ENCODE measurements around the gene YBX1.
A peak's percentile ranks its signal among the peaks of the same experiment; 100 is the strongest.

The YBX1 gene

GRCh38 chr1:42735056-42735455 lies 52.8 kb downstream of the YBX1 start:
- no peaks in the 10 kb centered on the region for H3K27me3 ChIP-seq (ENCODE audit: insufficient read depth, poor library complexity, severe bottlenecking)
- H3K27ac ChIP-seq (replicated peaks) = no peak overlapping the region
- H3K4me3 ChIP-seq (replicated peaks; ENCODE audit: insufficient read depth, low read length) = no peak overlapping the region
- no peak for DNase-seq (ENCODE audit: low read depth in 1 of 2, low spot score in 1 of 2)
- no peak for TF ChIP-seq REST (IDR thresholded peaks at IDR 0.05; ENCODE audit: insufficient replicate concordance, low read depth)
- TF ChIP-seq GABPA (IDR thresholded peaks at IDR 0.05; ENCODE audit: low read depth) = no peak
- TF ChIP-seq CTCF (IDR thresholded peaks at IDR 0.05; ENCODE audit: insufficient read depth, low read length) = no peak
- no peak for TF ChIP-seq POLR2AphosphoS5 (IDR thresholded peaks at IDR 0.05; ENCODE audit: low read depth)
- TF ChIP-seq SPI1 (IDR thresholded peaks at IDR 0.05; ENCODE audit: borderline replicate concordance, low read depth) = no peak

GRCh38 chr1:42735477-42736105 lies 53.4 kb downstream of the YBX1 start:
- TF ChIP-seq REST (IDR thresholded peaks at IDR 0.05; ENCODE audit: insufficient replicate concordance, low read depth) (no peak), CTCF (IDR thresholded peaks at IDR 0.05; ENCODE audit: insufficient read depth, low read length) (no peak), SPI1 (IDR thresholded peaks at IDR 0.05; ENCODE audit: borderline replicate concordance, low read depth) (no peak), GABPA (IDR thresholded peaks at IDR 0.05; ENCODE audit: low read depth) (no peak), POLR2AphosphoS5 (IDR thresholded peaks at IDR 0.05; ENCODE audit: low read depth) (no peak)
- no peak overlapping the region for H3K27ac ChIP-seq (replicated peaks)
- H3K27me3 ChIP-seq (ENCODE audit: insufficient read depth, poor library complexity, severe bottlenecking) = no peaks in the 10 kb centered on the region
- no peak for DNase-seq (ENCODE audit: low read depth in 1 of 2, low spot score in 1 of 2)
- H3K4me3 ChIP-seq (replicated peaks; ENCODE audit: insufficient read depth, low read length) = no peak overlapping the region

- no peak overlapping the region for H3K4me3 ChIP-seq (replicated peaks; ENCODE audit: insufficient read depth, low read length)
- no peak overlapping the region for H3K27ac ChIP-seq (replicated peaks)
- H3K27me3 ChIP-seq (ENCODE audit: insufficient read depth, poor library complexity, severe bottlenecking) = no peaks in the 10 kb centered on the region
- TF ChIP-seq REST (IDR thresholded peaks at IDR 0.05; ENCODE audit: insufficient replicate concordance, low read depth) = no peak
- no peak for TF ChIP-seq POLR2AphosphoS5 (IDR thresholded peaks at IDR 0.05; ENCODE audit: low read depth)
- no peak for TF ChIP-seq GABPA (IDR thresholded peaks at IDR 0.05; ENCODE audit: low read depth)
- no peak for TF ChIP-seq CTCF (IDR thresholded peaks at IDR 0.05; ENCODE audit: insufficient read depth, low read length)
- no peak for TF ChIP-seq SPI1 (IDR thresholded peaks at IDR 0.05; ENCODE audit: borderline replicate concordance, low read depth)
- DNase-seq (ENCODE audit: low read depth in 1 of 2, low spot score in 1 of 2) = peak in 1 of 2 experiments; percentile 16
Observed at GRCh38 chr1:42736152-42736551, 53.9 kb downstream of the YBX1 start.

All from HL-60 (cell line).